HL-60 (cell line): ENCODE results near the gene SMIM31.

Experiments used
- GABPA ChIP-seq: IDR thresholded peaks from 2 replicates; pipeline ENCODE4 v1.6.1; 2012; ENCODE audit warnings: low read depth
- POLR2AphosphoS5 ChIP-seq: IDR thresholded peaks from 2 replicates; pipeline ENCODE4 v1.6.1; 2012; ENCODE audit warnings: low read depth
- SPI1 ChIP-seq: IDR thresholded peaks from 2 replicates; pipeline ENCODE4 v1.6.1; 2012; ENCODE audit warnings: low read depth, mild to moderate bottlenecking, borderline replicate concordance
- TF ChIP-seq, protein P1 (sequence below): IDR thresholded peaks from one replicate; pipeline ENCODE4 v1.5.1; 2011; ENCODE audit warnings: low read length, control low read depth, inconsistent platforms; ENCODE audit not compliant: insufficient read depth
- TF ChIP-seq, protein P2 (sequence below): IDR thresholded peaks from 2 replicates; pipeline ENCODE4 v1.6.1; 2012; ENCODE audit warnings: low read depth; ENCODE audit not compliant: insufficient replicate concordance

DNA sequence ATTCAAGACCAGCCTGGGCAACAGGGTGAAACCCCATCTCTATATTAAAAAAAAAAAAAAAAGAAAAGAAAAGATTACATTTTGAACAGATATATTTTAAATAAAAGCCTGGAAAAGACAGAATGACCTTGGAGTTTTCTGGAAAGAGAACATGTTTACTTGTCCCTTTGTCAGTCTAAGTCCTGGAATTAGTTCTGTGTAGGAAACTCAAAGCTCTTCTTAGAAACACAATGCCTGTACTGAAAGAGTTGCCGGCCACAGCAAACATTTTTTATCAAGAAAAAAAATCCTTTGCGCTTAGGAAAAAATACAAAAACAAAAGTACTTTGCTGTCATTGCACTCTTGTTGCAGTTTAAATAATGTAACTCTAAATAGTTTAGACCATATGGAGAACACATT lies 59.6 kb downstream of the SMIM31 start:
- TF ChIP-seq GABPA (no peak), POLR2AphosphoS5 (no peak), SPI1 (no peak)
- TF ChIP-seq, protein P1, sequence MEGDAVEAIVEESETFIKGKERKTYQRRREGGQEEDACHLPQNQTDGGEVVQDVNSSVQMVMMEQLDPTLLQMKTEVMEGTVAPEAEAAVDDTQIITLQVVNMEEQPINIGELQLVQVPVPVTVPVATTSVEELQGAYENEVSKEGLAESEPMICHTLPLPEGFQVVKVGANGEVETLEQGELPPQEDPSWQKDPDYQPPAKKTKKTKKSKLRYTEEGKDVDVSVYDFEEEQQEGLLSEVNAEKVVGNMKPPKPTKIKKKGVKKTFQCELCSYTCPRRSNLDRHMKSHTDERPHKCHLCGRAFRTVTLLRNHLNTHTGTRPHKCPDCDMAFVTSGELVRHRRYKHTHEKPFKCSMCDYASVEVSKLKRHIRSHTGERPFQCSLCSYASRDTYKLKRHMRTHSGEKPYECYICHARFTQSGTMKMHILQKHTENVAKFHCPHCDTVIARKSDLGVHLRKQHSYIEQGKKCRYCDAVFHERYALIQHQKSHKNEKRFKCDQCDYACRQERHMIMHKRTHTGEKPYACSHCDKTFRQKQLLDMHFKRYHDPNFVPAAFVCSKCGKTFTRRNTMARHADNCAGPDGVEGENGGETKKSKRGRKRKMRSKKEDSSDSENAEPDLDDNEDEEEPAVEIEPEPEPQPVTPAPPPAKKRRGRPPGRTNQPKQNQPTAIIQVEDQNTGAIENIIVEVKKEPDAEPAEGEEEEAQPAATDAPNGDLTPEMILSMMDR, result no peak
- TF ChIP-seq, protein P2, sequence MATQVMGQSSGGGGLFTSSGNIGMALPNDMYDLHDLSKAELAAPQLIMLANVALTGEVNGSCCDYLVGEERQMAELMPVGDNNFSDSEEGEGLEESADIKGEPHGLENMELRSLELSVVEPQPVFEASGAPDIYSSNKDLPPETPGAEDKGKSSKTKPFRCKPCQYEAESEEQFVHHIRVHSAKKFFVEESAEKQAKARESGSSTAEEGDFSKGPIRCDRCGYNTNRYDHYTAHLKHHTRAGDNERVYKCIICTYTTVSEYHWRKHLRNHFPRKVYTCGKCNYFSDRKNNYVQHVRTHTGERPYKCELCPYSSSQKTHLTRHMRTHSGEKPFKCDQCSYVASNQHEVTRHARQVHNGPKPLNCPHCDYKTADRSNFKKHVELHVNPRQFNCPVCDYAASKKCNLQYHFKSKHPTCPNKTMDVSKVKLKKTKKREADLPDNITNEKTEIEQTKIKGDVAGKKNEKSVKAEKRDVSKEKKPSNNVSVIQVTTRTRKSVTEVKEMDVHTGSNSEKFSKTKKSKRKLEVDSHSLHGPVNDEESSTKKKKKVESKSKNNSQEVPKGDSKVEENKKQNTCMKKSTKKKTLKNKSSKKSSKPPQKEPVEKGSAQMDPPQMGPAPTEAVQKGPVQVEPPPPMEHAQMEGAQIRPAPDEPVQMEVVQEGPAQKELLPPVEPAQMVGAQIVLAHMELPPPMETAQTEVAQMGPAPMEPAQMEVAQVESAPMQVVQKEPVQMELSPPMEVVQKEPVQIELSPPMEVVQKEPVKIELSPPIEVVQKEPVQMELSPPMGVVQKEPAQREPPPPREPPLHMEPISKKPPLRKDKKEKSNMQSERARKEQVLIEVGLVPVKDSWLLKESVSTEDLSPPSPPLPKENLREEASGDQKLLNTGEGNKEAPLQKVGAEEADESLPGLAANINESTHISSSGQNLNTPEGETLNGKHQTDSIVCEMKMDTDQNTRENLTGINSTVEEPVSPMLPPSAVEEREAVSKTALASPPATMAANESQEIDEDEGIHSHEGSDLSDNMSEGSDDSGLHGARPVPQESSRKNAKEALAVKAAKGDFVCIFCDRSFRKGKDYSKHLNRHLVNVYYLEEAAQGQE, result no peak
